K562 (cell line): ENCODE results near the gene ZDHHC22. TPM values are rescaled to one million over a fixed set of nuclear protein-coding genes. Genes with fewer than 3 reads are reported as not detected.

Experiments
- ATAC-seq: fragments of 200-7000 bp; cut with Tn5 transposase; 3 replicates; pipeline ENCODE4 v1.9.1; 2020; ENCODE audit warnings: moderate library complexity
- BruUV-seq: library from RNA; stranded (reverse); fragments of 400-500 nt; replicated peaks from 2 replicates; lab custom pipeline; 2021; lab: Mats Ljungman, UMichigan
- CTCF ChIA-PET: fragments of 300-600 bp; formaldehyde crosslinking; extraction: SDS; loops from one replicate; lab custom pipeline; 2021; ENCODE audit warnings: low intra/inter-chr PET ratio; lab: Yijun Ruan, JAX
- POLR2A ChIA-PET: fragments of 300-600, 350-650 bp; sonication (Branson Sonifier 250); formaldehyde crosslinking; extraction: SDS; loops from one replicate; lab custom pipeline; 2021; ENCODE audit warnings: antibody characterized with exemption, inconsistent platforms; lab: Yijun Ruan, JAX
- DNase-seq, 4 experiments: peaks; one replicate each; pipeline versions ENCODE4 v3.0.0 to v3.0.0-alpha.2; 2011 to 2018; ENCODE audit warnings: low spot score in 3 of 4, mixed read lengths in 3 of 4; ENCODE audit errors: extremely low read depth in 1 of 4
- FAIRE-seq: peaks from 2 replicates; lab custom pipeline; 2011; peaks lifted over from hg19 to GRCh38; lab: Jason Lieb, UNC
- H2AFZ ChIP-seq: 2 replicates; pipeline ENCODE4 v1.6.0; 2011; ENCODE audit warnings: low read depth, low read length, control low read depth, inconsistent platforms
- H3K27ac ChIP-seq: fragments of 200-600 bp; 3 replicates; pipeline ENCODE4 v1.8.0; 2011; ENCODE audit warnings: low read depth, mild to moderate bottlenecking, control low read depth, inconsistent platforms, low read length, moderate library complexity, mixed read lengths; ENCODE audit errors: extremely low read depth
- H3K27me3 ChIP-seq, 2 experiments: fragments of 300-600 bp in 1 of 2; 2 replicates in 1 of 2; 3 replicates in 1 of 2; pipeline versions ENCODE4 v1.6.0 to v1.8.0; 2011; ENCODE audit warnings: inconsistent platforms in 2 of 2, low read length in 2 of 2, mild to moderate bottlenecking in 1 of 2, mixed read lengths in 1 of 2, moderate library complexity in 1 of 2; ENCODE audit not compliant: control insufficient read depth in 2 of 2, insufficient read depth in 2 of 2
- H3K36me3 ChIP-seq: fragments of 300-600 bp; 3 replicates; pipeline ENCODE4 v1.8.0; 2011; ENCODE audit warnings: mild to moderate bottlenecking, low read length, inconsistent platforms; ENCODE audit not compliant: control insufficient read depth, insufficient read depth
- H3K4me1 ChIP-seq, 2 experiments: fragments of 200-600 bp in 1 of 2; replicated peaks in 1 of 2; 2 replicates in 1 of 2; 3 replicates in 1 of 2; pipeline versions ENCODE4 v1.5.1 to v1.8.0; 2011; ENCODE audit warnings: inconsistent platforms in 2 of 2, low read length in 2 of 2, mild to moderate bottlenecking in 1 of 2, mixed read lengths in 1 of 2, moderate library complexity in 1 of 2; ENCODE audit not compliant: control insufficient read depth in 2 of 2, insufficient read depth in 2 of 2
- H3K4me2 ChIP-seq: 2 replicates; pipeline ENCODE4 v1.6.1; 2011; ENCODE audit warnings: low read length, control low read depth, inconsistent platforms, mixed read lengths; ENCODE audit not compliant: insufficient read depth
- H3K4me3 ChIP-seq: fragments of 200-600 bp; sonication (generic), shearing (Covaris generic); 2 replicates; pipeline ENCODE4 v1.5.1; 2016; ENCODE audit warnings: control low read depth, inconsistent platforms
- H3K79me2 ChIP-seq: fragments of 200-600 bp; 3 replicates; pipeline ENCODE4 v1.8.0; 2011; ENCODE audit warnings: low read length, inconsistent platforms; ENCODE audit not compliant: control insufficient read depth, insufficient read depth
- H3K9ac ChIP-seq, 2 experiments: 2 replicates each; pipeline versions ENCODE4 v1.6.0 to v1.6.1; 2011; ENCODE audit warnings: low read depth in 2 of 2, low read length in 2 of 2, control low read depth in 1 of 2, inconsistent platforms in 1 of 2, mild to moderate bottlenecking in 1 of 2, mixed read lengths in 1 of 2; ENCODE audit not compliant: insufficient read depth in 1 of 2
- H3K9me1 ChIP-seq: one replicate; pipeline ENCODE4 v1.6.0; 2011; ENCODE audit warnings: inconsistent platforms, mild to moderate bottlenecking, low read length, moderate library complexity; ENCODE audit not compliant: control insufficient read depth, insufficient read depth
- H3K9me3 ChIP-seq: replicated peaks from 2 replicates; pipeline ENCODE4 v1.5.1; 2011; ENCODE audit warnings: low read depth, low read length, inconsistent platforms; ENCODE audit not compliant: control insufficient read depth, insufficient read depth
- H4K20me1 ChIP-seq: replicated peaks from 2 replicates; pipeline ENCODE4 v1.6.1; 2011; ENCODE audit warnings: low read length, inconsistent platforms, mixed read lengths; ENCODE audit not compliant: control insufficient read depth, insufficient read depth
- HNRNPLL ChIP-seq: fragments of 200-400 bp; formaldehyde crosslinking; IDR thresholded peaks from 2 replicates; pipeline ENCODE4 v1.6.1; 2017; ENCODE audit warnings: low read length, low read depth, mild to moderate bottlenecking; ENCODE audit not compliant: poor library complexity, severe bottlenecking
- SAFB ChIP-seq: fragments of 200-400 bp; formaldehyde crosslinking; IDR thresholded peaks from 2 replicates; pipeline ENCODE4 v1.6.1; 2017; ENCODE audit warnings: low read depth, low read length, borderline replicate concordance
- TBP ChIP-seq: optimal IDR thresholded peaks from 2 replicates; pipeline ENCODE3; 2011; ENCODE audit warnings: low read depth, low read length, improper control_type of control experiment
- TCFL5 ChIP-seq: fragments of 250-450 bp; sonication (Bioruptor Pico); conservative IDR thresholded peaks from 2 replicates; pipeline ENCODE4 v1.6.1; 2021; ENCODE audit warnings: mild to moderate bottlenecking, moderate library complexity, matching md5 sums
- ZNF140 ChIP-seq: fragments of 250-450 bp; sonication (Bioruptor Pico); IDR thresholded peaks from 2 replicates; pipeline ENCODE4 v1.8.0; 2021; ENCODE audit warnings: moderate library complexity, mild to moderate bottlenecking, inconsistent platforms
- ZNF699 ChIP-seq: fragments of 250-450 bp; sonication (Bioruptor Pico); IDR thresholded peaks from 2 replicates; pipeline ENCODE4 v1.8.0; 2021; ENCODE audit warnings: mild to moderate bottlenecking, moderate library complexity; ENCODE audit not compliant: insufficient replicate concordance
- WGBS: fragments of 100-300 bp; shearing (Covaris generic); methylation state at CpG from one replicate; pipeline ENCODE4 v1.1.6; 2016; ENCODE audit warnings: low coverage, mixed read lengths; ENCODE audit not compliant: insufficient coverage; ENCODE audit errors: missing lambda C conversion rate; 5-methylcytosine and 5-hydroxymethylcytosine counted together
- in situ Hi-C: fragments of 300-500 bp; cut with MboI; formaldehyde crosslinking; loops from 4 replicates; pipeline ENCODE4 v1.15.0; 2018; ENCODE audit warnings: inconsistent platforms, mixed read lengths
- intact Hi-C: fragments of 100-400 bp; cut with micrococcal nuclease; formaldehyde crosslinking; loops from 2 replicates; pipeline ENCODE4 v1.14.2; 2022
- polyA plus RNA-seq, 8 experiments: library from polyadenylated mRNA; depleted of rRNA in 4 of 8; stranded (reverse) in 5 of 8; unstranded in 3 of 8; fragments of >200 nt; fragmentation: Nextera tagmentation in 2 of 8; fragmentation: Illumina TruSeq in 1 of 8; extraction: Ambion mirVana in 2 of 8; extraction: Trizol in 1 of 8; gene quantifications; 2 replicates each; pipeline versions ENCODE4 v1.2.1 to v1.2.3, GENCODE V29; 2011 to 2014; ENCODE audit warnings: inconsistent platforms in 1 of 8, missing spikeins in 1 of 8
- total RNA-seq, 7 experiments: library from RNA; depleted of rRNA in 6 of 7; stranded (reverse); fragments of >200 nt in 6 of 7; fragmentation: Illumina TruSeq in 2 of 7; extraction: Trizol in 2 of 7; gene quantifications; 2 replicates each; pipeline versions ENCODE4 v1.2.1 to v1.2.3, GENCODE V29; 2011 to 2021; ENCODE audit warnings: low replicate concordance in 1 of 7
- TF ChIP-seq, protein P1 (sequence below): sonication (generic); formaldehyde crosslinking; IDR thresholded peaks from 2 replicates; pipeline ENCODE4 v1.8.0; 2022; ENCODE audit warnings: missing genetic modification reagents, mild to moderate bottlenecking, borderline replicate concordance
- TF ChIP-seq, protein P2 (sequence below): IDR thresholded peaks from 2 replicates; pipeline ENCODE4 v1.6.1; 2012; ENCODE audit warnings: low read depth, low read length, improper control_type of control experiment, borderline replicate concordance
- TF ChIP-seq, protein P3 (sequence below): fragments of 250-450 bp; sonication (Bioruptor Pico); IDR thresholded peaks from 2 replicates; pipeline ENCODE4 v1.5.0; 2022; ENCODE audit warnings: mild to moderate bottlenecking

The ZDHHC22 gene
- total and polyA plus RNA-seq, 9 of the 15 experiments (the other 6 are each of a cell fraction or from before 2014, with no cell fraction given) = not detected

DNA sequence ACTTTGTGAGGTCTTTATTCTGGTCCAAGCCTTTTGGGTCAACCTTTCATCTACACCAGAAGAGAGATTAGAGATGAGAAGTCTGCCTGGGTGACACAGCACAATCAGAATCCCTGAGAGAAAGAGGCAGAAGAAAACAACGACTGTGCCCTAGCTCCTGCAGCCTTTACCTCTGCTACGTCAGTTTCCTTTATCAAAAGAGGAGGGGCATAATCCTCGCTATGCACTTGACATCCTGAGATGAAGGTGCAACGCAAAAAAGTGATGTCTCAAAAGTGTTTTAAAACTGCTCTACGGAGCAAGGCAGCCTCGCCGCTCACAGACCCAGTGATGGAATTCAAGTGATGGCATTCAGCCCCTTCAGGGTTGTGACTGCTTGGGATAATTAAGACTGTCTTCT lies 21.7 kb downstream of the ZDHHC22 start:
- CTCF ChIA-PET = no interaction called here
- Histone ChIP-seq H3K27me3 (no peaks in the 10 kb centered on the region), H3K27ac (no peak overlapping the region), H3K79me2 (no peaks in the 10 kb centered on the region)
- TF ChIP-seq TBP (no peak), SAFB (no peak), HNRNPLL (no peak), ZNF699 (CRISPR knock-in tag) (no peak), ZNF140 (no peak), TCFL5 (CRISPR knock-in tag) (no peak)
- TF ChIP-seq, protein P1, sequence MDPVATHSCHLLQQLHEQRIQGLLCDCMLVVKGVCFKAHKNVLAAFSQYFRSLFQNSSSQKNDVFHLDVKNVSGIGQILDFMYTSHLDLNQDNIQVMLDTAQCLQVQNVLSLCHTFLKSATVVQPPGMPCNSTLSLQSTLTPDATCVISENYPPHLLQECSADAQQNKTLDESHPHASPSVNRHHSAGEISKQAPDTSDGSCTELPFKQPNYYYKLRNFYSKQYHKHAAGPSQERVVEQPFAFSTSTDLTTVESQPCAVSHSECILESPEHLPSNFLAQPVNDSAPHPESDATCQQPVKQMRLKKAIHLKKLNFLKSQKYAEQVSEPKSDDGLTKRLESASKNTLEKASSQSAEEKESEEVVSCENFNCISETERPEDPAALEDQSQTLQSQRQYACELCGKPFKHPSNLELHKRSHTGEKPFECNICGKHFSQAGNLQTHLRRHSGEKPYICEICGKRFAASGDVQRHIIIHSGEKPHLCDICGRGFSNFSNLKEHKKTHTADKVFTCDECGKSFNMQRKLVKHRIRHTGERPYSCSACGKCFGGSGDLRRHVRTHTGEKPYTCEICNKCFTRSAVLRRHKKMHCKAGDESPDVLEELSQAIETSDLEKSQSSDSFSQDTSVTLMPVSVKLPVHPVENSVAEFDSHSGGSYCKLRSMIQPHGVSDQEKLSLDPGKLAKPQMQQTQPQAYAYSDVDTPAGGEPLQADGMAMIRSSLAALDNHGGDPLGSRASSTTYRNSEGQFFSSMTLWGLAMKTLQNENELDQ (CRISPR knock-in tag) = no peak
- TF ChIP-seq, protein P2, sequence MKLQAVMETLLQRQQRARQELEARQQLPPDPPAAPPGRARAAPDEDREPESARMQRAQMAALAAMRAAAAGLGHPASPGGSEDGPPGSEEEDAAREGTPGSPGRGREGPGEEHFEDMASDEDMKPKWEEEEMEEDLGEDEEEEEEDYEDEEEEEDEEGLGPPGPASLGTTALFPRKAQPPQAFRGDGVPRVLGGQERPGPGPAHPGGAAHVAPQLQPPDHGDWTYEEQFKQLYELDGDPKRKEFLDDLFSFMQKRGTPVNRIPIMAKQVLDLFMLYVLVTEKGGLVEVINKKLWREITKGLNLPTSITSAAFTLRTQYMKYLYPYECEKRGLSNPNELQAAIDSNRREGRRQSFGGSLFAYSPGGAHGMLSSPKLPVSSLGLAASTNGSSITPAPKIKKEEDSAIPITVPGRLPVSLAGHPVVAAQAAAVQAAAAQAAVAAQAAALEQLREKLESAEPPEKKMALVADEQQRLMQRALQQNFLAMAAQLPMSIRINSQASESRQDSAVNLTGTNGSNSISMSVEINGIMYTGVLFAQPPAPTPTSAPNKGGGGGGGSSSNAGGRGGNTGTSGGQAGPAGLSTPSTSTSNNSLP = no peak
- TF ChIP-seq, protein P3, sequence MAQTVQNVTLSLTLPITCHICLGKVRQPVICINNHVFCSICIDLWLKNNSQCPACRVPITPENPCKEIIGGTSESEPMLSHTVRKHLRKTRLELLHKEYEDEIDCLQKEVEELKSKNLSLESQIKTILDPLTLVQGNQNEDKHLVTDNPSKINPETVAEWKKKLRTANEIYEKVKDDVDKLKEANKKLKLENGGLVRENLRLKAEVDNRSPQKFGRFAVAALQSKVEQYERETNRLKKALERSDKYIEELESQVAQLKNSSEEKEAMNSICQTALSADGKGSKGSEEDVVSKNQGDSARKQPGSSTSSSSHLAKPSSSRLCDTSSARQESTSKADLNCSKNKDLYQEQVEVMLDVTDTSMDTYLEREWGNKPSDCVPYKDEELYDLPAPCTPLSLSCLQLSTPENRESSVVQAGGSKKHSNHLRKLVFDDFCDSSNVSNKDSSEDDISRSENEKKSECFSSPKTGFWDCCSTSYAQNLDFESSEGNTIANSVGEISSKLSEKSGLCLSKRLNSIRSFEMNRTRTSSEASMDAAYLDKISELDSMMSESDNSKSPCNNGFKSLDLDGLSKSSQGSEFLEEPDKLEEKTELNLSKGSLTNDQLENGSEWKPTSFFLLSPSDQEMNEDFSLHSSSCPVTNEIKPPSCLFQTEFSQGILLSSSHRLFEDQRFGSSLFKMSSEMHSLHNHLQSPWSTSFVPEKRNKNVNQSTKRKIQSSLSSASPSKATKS (CRISPR knock-in tag) = no peak
- TF ChIP-seq, all 486 proteins: peak for 0
- BruUV-seq = no TSS peak
- FAIRE-seq (no peak), ATAC-seq (no peak), DNase-seq (no peak)
- Histone ChIP-seq H2AFZ (no peak overlapping the region), H3K9me1 (no peaks in the 10 kb centered on the region), H3K9me3 (no peaks in the 10 kb centered on the region), H3K36me3 (peaks cover 14% of the 10 kb centered on the region; the same call in 1 of the 3 replicates), H3K4me3 (no peak overlapping the region), H3K4me2 (no peak overlapping the region), H3K9ac (no peak overlapping the region), H4K20me1 (no peaks in the 10 kb centered on the region), H3K4me1 (peaks cover 0 to 14% of the 10 kb centered on the region in 2 experiments; a peak in 4 of 5 replicates)
- intact Hi-C loops (no loop called here), in situ Hi-C loops (no loop called here)
- POLR2A ChIA-PET = no interaction called here
- WGBS = 85% methylated on average over 7 of the region's 7 CpGs
